Immature natural killer cell (primary cell): ENCODE measurements around the gene KIRREL3. TPM values are rescaled to one million over a fixed set of nuclear protein-coding genes. Genes with fewer than 3 reads are reported as not detected.
"Not testable (repeated sequence)": the region's sequence is repeated elsewhere in the genome, so short reads cannot be mapped to it uniquely, and the experiment has no call there.

ENCODE experiments used
- DNase-seq, 3 donors: peaks; one replicate each; pipeline ENCODE4 v3.0.0; 2022; ENCODE audit warnings: mixed read lengths in 1 of 3
- H3K27ac Mint-ChIP-seq, 6 donors: one replicate each; pipeline ENCODE4 v1.8.0; 2020; ENCODE audit warnings: mixed read lengths in 6 of 6, mild to moderate bottlenecking in 5 of 6, inconsistent platforms in 4 of 6, moderate library complexity in 3 of 6
- H3K27me3 Mint-ChIP-seq, 3 donors: one replicate each; pipeline ENCODE4 v1.8.0; 2020 to 2021; ENCODE audit warnings: low read depth in 3 of 3, mild to moderate bottlenecking in 3 of 3, mixed read lengths in 3 of 3, moderate library complexity in 3 of 3, inconsistent platforms in 1 of 3
- H3K36me3 Mint-ChIP-seq, 3 donors: one replicate each; pipeline ENCODE4 v1.8.0; 2020; ENCODE audit warnings: mixed read lengths in 3 of 3, inconsistent platforms in 2 of 3, mild to moderate bottlenecking in 2 of 3
- H3K4me1 Mint-ChIP-seq, 2 donors: one replicate each; pipeline ENCODE4 v1.8.0; 2020; ENCODE audit warnings: inconsistent platforms in 2 of 2, mild to moderate bottlenecking in 2 of 2, mixed read lengths in 2 of 2, moderate library complexity in 1 of 2
- H3K4me3 Mint-ChIP-seq, 5 donors: one replicate each; pipeline ENCODE4 v1.8.0; 2020; ENCODE audit warnings: mild to moderate bottlenecking in 5 of 5, mixed read lengths in 5 of 5, inconsistent platforms in 3 of 5, moderate library complexity in 3 of 5
- H3K9me3 Mint-ChIP-seq, 6 donors: one replicate each; pipeline ENCODE4 v1.8.0; 2020; ENCODE audit warnings: mild to moderate bottlenecking in 6 of 6, mixed read lengths in 6 of 6, inconsistent platforms in 4 of 6, moderate library complexity in 3 of 6
- polyA plus RNA-seq, 3 donors: library from polyadenylated mRNA; unstranded; fragments of 300-500 nt; fragmentation: Illumina TruSeq; gene quantifications; one replicate each; pipeline ENCODE4 v1.2.3, GENCODE V29; 2021

KIRREL3 gene
- polyA plus RNA-seq, 3 donors from 2014 or later, result 0.66 TPM; not detected in 2

- no peak overlapping the region for H3K4me3 Mint-ChIP-seq
- H3K27me3 Mint-ChIP-seq, result peaks cover 0 to 3% (median 3%) of the 10 kb centered on the region in 3 donors
- peaks cover 9 to 16% of the 10 kb centered on the region in 2 donors for H3K4me1 Mint-ChIP-seq
- peak overlapping the region in 3 of 6 donors; percentile 62 to 67 (median 65) for H3K27ac Mint-ChIP-seq
- no peaks in the 10 kb centered on the region for H3K9me3 Mint-ChIP-seq
- peaks cover 4 to 16% (median 5%) of the 10 kb centered on the region in 3 donors for H3K36me3 Mint-ChIP-seq
- no peak for DNase-seq
These were observed 596.2 kb downstream of the KIRREL3 start for GRCh38 chr11:126404367-126404766.

GRCh38 chr11:126403658-126404057 lies 596.9 kb downstream of the KIRREL3 start:
- Mint-ChIP-seq H3K36me3 (peaks cover 0 to 10% (median 0%) of the 10 kb centered on the region in 3 donors), H3K27me3 (peaks cover 0 to 3% (median 2%) of the 10 kb centered on the region in 3 donors), H3K27ac (peak overlapping the region in 1 of 6 donors; percentile 62), H3K4me1 (peaks cover 9 to 16% of the 10 kb centered on the region in 2 donors), H3K4me3 (no peak overlapping the region), H3K9me3 (no peaks in the 10 kb centered on the region)
- no peak for DNase-seq

GRCh38 chr11:126403022-126403581 lies 597.5 kb downstream of the KIRREL3 start:
- H3K9me3 Mint-ChIP-seq, result no peaks in the 10 kb centered on the region
- peak overlapping the region in 1 of 6 donors; percentile 50 for H3K27ac Mint-ChIP-seq
- H3K36me3 Mint-ChIP-seq, result peaks cover 0 to 7% (median 0%) of the 10 kb centered on the region in 3 donors
- no peak overlapping the region for H3K4me3 Mint-ChIP-seq
- H3K27me3 Mint-ChIP-seq, result peaks cover 0 to 3% (median 2%) of the 10 kb centered on the region in 3 donors
- DNase-seq, result no peak
- peaks cover 9 to 18% of the 10 kb centered on the region in 2 donors for H3K4me1 Mint-ChIP-seq

GRCh38 chr11:126400479-126400878 lies 600.1 kb downstream of the KIRREL3 start:
- peak overlapping the region in 3 of 6 donors; percentile 13 to 62 (median 53) for H3K27ac Mint-ChIP-seq
- H3K4me1 Mint-ChIP-seq, result peaks cover 9 to 18% of the 10 kb centered on the region in 2 donors
- peaks cover 0 to 6% (median 2%) of the 10 kb centered on the region in 3 donors for H3K27me3 Mint-ChIP-seq
- H3K9me3 Mint-ChIP-seq, result no peaks in the 10 kb centered on the region
- no peak overlapping the region for H3K4me3 Mint-ChIP-seq
- no peak for DNase-seq
- no peaks in the 10 kb centered on the region for H3K36me3 Mint-ChIP-seq

GRCh38 chr11:126400019-126400418 lies 600.6 kb downstream of the KIRREL3 start:
- no peaks in the 10 kb centered on the region for H3K9me3 Mint-ChIP-seq
- no peak overlapping the region for H3K27ac Mint-ChIP-seq
- H3K4me1 Mint-ChIP-seq, result peaks cover 9 to 20% of the 10 kb centered on the region in 2 donors
- H3K36me3 Mint-ChIP-seq, result no peaks in the 10 kb centered on the region
- peaks cover 0 to 6% (median 2%) of the 10 kb centered on the region in 3 donors for H3K27me3 Mint-ChIP-seq
- no peak for DNase-seq
- H3K4me3 Mint-ChIP-seq, result no peak overlapping the region

- peaks cover 0 to 4% (median 2%) of the 10 kb centered on the region in 3 donors for H3K27me3 Mint-ChIP-seq
- no peaks in the 10 kb centered on the region for H3K36me3 Mint-ChIP-seq
- no peaks in the 10 kb centered on the region for H3K9me3 Mint-ChIP-seq
- H3K4me3 Mint-ChIP-seq, result no peak overlapping the region
- H3K27ac Mint-ChIP-seq, result no peak overlapping the region
- no peak for DNase-seq
- peaks cover 9 to 20% of the 10 kb centered on the region in 2 donors for H3K4me1 Mint-ChIP-seq
These were observed 601.8 kb downstream of the KIRREL3 start for GRCh38 chr11:126398721-126399120.

- peaks cover 0 to 4% (median 2%) of the 10 kb centered on the region in 3 donors for H3K27me3 Mint-ChIP-seq
- no peak for DNase-seq
- H3K27ac Mint-ChIP-seq, result no peak overlapping the region
- peaks cover 12 to 19% of the 10 kb centered on the region in 2 donors for H3K4me1 Mint-ChIP-seq
- H3K36me3 Mint-ChIP-seq, result no peaks in the 10 kb centered on the region
- no peaks in the 10 kb centered on the region for H3K9me3 Mint-ChIP-seq
- H3K4me3 Mint-ChIP-seq, result no peak overlapping the region
These were observed 602.3 kb downstream of the KIRREL3 start for GRCh38 chr11:126398296-126398695.

- peak overlapping the region in 1 of 6 donors; percentile 45 for H3K27ac Mint-ChIP-seq
- H3K4me1 Mint-ChIP-seq, result peaks cover 25 to 32% of the 10 kb centered on the region in 2 donors
These were observed 603.6 kb downstream of the KIRREL3 start for GRCh38 chr11:126396965-126397364.

GRCh38 chr11:126396266-126396665 lies 604.3 kb downstream of the KIRREL3 start:
- H3K4me3 Mint-ChIP-seq, DNase-seq, H3K27ac Mint-ChIP-seq, H3K36me3 Mint-ChIP-seq, H3K27me3 Mint-ChIP-seq, H3K9me3 Mint-ChIP-seq: not testable (repeated sequence)
- H3K4me1 Mint-ChIP-seq, result peaks cover 32 to 36% of the 10 kb centered on the region in 2 donors

More at GRCh38 chr11:126396965-126397364, 603.6 kb downstream of the KIRREL3 start:
- no peak for DNase-seq
- Mint-ChIP-seq H3K36me3 (no peaks in the 10 kb centered on the region), H3K4me3 (no peak overlapping the region), H3K9me3 (no peaks in the 10 kb centered on the region), H3K27me3 (peaks cover 0 to 6% (median 2%) of the 10 kb centered on the region in 3 donors)

- H3K4me3 Mint-ChIP-seq, H3K9me3 Mint-ChIP-seq, DNase-seq, H3K36me3 Mint-ChIP-seq, H3K27ac Mint-ChIP-seq, H3K27me3 Mint-ChIP-seq: not testable (repeated sequence)
- H3K4me1 Mint-ChIP-seq, result peaks cover 33 to 39% of the 10 kb centered on the region in 2 donors
These were observed 604.8 kb downstream of the KIRREL3 start for GRCh38 chr11:126395784-126396183.

GRCh38 chr11:126394634-126395072 lies 605.9 kb downstream of the KIRREL3 start:
- not testable (repeated sequence) for H3K27ac Mint-ChIP-seq, H3K36me3 Mint-ChIP-seq, H3K9me3 Mint-ChIP-seq, H3K27me3 Mint-ChIP-seq, DNase-seq
- Mint-ChIP-seq H3K4me1 (peaks cover 36 to 41% of the 10 kb centered on the region in 2 donors), H3K4me3 (peak overlapping the region in 1 of 5 donors; percentile 18)

GRCh38 chr11:126394036-126394435 lies 606.5 kb downstream of the KIRREL3 start:
- H3K4me1 Mint-ChIP-seq, result peaks cover 39 to 40% of the 10 kb centered on the region in 2 donors
- peaks cover 0 to 5% (median 0%) of the 10 kb centered on the region in 3 donors for H3K27me3 Mint-ChIP-seq
- H3K27ac Mint-ChIP-seq, result peak overlapping the region in 1 of 6 donors; percentile 35
- peak overlapping the region in 1 of 5 donors; percentile 18 for H3K4me3 Mint-ChIP-seq
- no peaks in the 10 kb centered on the region for H3K36me3 Mint-ChIP-seq
- no peaks in the 10 kb centered on the region for H3K9me3 Mint-ChIP-seq
- no peak for DNase-seq

GRCh38 chr11:126393143-126393542 lies 607.4 kb downstream of the KIRREL3 start:
- no peak for DNase-seq
- Mint-ChIP-seq H3K36me3 (no peaks in the 10 kb centered on the region), H3K27ac (peak overlapping the region; percentile 21 to 91 (median 72)), H3K4me1 (peaks cover 38 to 43% of the 10 kb centered on the region in 2 donors), H3K9me3 (no peaks in the 10 kb centered on the region), H3K4me3 (peak overlapping the region in 3 of 5 donors; percentile 56 to 72 (median 69)), H3K27me3 (peaks cover 0 to 5% (median 0%) of the 10 kb centered on the region in 3 donors)

GRCh38 chr11:126392633-126393013 lies 607.9 kb downstream of the KIRREL3 start:
- peak overlapping the region; percentile 60 to 91 (median 86) for H3K27ac Mint-ChIP-seq
- H3K27me3 Mint-ChIP-seq, result peaks cover 0 to 2% (median 0%) of the 10 kb centered on the region in 3 donors
- DNase-seq, result peak in 1 of 3 donors; percentile 9
- H3K4me1 Mint-ChIP-seq, result peaks cover 41 to 43% of the 10 kb centered on the region in 2 donors
- peak overlapping the region; percentile 50 to 72 (median 69) for H3K4me3 Mint-ChIP-seq
- no peaks in the 10 kb centered on the region for H3K9me3 Mint-ChIP-seq
- H3K36me3 Mint-ChIP-seq, result no peaks in the 10 kb centered on the region
